TTC549 (cell line): ENCODE measurements around the gene PPP1R27.

Experiments used
- FAIRE-seq: peaks from 2 replicates; lab custom pipeline; 2012; peaks lifted over from hg19 to GRCh38; lab: Jason Lieb, UNC

PPP1R27 gene, protein sequence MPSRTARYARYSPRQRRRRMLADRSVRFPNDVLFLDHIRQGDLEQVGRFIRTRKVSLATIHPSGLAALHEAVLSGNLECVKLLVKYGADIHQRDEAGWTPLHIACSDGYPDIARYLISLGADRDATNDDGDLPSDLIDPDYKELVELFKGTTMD

DNA sequence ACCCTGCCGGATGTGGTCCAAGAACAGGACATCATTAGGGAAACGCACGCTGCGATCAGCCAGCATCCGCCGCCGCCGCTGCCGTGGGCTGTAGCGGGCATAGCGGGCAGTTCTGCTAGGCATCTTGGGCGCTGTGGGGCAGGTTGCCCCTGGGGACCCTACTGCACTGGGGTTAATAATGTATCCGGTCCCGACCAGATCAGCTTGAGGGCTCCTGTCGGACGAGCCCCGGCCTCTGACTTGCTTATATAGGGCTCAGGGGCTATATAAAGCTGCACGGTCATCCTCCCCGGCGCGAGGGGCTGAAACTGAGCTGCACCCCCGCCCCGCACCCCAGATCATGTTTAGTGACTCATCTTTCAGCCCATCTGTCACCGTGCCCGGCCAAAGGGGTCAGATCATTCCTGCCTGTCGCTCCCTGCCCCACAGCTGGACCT is at the start of gene PPP1R27:
Gene PPP1R27 (minus strand): TSS at position 220 of the 437 bp plus-strand sequence. CDS start 97 bp downstream, at position 123.
- no peak for FAIRE-seq

DNA sequence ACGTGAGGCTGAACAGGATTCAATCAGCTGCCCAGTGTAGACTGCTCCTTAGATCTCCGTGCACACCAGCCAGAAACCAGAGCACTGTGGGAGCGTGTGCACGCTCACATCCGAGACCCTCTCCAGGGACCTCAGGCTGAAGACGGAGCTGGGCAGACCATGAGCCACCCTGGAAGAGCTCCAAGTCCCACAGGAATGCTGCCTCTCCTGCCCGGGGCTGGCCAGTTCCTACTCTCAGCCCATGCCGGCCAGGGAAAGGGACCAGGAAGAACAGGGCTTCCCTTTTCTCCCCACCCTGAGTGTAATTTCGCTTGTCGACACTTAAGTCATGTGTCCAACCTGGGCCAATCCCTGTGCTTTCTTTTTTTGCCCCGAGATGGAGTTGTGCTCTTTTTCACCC is 49.7 kb upstream of the PPP1R27 start:
- no peak for FAIRE-seq

DNA sequence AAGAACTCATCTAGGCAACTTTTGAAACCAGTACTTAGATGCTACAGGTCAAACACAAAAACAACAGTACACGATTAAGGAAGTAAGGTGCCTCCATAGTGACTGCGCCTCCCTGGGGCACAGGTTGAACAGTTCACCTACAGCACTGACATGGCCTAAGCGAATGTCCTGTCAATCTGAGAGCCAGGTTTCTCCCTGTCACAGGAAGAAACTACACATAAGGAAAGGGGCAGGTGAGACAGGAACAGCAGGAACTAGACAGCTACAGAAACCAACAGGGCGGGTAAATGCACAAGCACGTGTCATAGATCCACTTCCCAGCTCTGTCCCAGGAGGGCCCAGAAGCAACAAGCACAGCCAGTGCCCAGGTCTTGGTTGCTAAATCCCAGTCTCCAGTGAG is 44.3 kb upstream of the PPP1R27 start:
- no peak for FAIRE-seq

DNA sequence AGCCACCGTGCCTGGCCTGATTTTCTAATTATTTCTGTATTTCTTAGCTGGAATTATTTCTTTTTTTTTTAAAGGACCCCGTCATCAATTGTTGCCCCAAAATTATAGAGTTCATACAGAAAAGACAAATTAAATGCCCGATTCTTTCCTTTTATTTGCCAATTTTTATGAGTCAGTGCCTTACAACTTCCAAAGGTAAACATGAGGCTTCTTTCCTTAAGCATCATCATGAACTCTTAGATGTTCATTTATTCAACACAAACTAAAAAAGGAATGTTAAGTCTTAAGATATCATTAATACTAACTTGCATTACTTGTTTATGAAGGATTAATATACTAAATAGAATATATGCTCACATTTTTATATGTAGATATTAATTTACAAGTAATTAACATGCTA is 43.4 kb upstream of the PPP1R27 start:
- no peak for FAIRE-seq

DNA sequence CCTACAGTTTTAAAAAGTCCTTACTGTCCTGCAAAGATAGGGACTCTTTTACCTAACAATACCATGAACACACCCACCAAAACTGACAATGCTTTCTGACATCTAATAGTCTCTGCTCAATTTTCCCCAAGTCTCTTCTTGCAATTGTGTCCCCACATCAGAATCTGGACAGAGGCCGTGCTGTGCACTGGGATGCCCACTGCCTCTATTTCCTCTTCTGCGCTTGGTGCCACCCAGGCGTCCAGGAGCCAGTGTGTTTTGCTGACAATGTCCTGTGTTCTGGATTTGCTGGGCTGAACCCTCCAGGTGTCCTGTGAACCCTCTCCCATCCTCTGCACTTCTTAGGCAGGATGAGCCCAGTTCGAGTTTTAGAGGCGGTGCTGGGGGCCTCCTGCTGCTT is 42.7 kb upstream of the PPP1R27 start:
- FAIRE-seq: no peak

DNA sequence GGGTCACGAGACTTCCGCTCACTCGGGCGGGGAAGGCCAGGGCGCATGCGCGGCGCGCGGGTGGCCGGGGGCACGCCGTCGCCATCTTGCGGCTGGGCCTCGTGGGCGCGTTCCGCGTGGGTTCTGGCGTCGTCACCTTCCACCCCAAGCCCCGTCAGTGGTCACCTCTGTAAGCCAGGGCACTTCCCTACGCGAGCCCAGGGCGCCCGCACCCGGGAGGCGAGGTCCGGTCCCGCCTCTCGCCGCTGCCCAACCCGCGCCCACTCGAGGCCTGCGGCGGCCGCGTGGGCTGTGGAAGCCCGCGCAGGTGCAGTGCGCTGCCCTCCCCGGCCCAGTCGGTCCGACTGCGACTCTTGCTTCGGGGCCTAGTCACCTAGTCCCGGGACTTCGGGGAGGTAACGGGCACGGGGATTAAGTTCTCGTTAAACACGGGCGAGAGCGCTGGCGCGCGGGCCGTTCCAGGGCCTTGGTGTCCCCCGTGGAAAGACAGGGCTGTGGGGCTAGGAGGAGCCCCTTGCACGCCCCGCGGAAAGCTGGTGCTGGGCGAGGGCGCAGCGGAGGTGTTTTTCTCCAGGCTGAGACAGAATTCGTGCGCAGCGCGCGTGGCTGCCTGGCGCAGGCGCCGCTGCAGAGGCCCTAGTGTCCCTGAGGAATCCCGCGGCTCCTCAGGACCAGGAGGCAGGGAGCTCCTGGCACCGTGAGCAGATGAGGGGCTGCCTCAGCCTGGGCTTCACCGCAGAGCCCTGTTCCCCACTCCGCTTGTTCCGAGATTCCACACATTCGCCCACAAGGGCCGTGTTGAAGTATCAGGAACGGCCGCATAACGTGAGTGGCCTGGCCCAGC is 36.8 kb upstream of the PPP1R27 start:
- no peak for FAIRE-seq

DNA sequence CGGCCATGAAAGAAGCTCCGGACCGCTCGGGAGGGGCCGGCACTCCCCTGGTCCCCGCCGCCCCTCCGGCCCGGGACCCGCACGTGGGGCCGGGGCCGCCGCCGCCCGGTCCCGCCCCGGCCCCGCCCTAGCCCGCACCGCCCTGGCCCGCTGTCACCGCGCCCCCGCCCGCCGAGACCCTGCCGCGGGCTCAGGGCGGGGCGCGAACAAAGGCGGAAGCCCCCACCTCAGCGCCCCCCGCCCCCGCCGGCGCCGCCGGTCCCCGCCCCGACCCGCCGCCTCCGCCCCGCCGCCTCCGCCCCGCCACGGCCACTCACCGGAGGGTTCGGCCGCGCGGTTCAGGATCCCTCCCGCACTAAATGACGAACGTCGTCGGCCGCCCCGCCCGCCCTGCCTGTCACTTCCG is 36.1 kb upstream of the PPP1R27 start, which contains the start of gene ARHGDIA:
Gene ARHGDIA (minus strand): TSS at position 357 of the 406 bp plus-strand sequence. CDS start 1,407 bp downstream, outside the sequence.
- FAIRE-seq: no peak

DNA sequence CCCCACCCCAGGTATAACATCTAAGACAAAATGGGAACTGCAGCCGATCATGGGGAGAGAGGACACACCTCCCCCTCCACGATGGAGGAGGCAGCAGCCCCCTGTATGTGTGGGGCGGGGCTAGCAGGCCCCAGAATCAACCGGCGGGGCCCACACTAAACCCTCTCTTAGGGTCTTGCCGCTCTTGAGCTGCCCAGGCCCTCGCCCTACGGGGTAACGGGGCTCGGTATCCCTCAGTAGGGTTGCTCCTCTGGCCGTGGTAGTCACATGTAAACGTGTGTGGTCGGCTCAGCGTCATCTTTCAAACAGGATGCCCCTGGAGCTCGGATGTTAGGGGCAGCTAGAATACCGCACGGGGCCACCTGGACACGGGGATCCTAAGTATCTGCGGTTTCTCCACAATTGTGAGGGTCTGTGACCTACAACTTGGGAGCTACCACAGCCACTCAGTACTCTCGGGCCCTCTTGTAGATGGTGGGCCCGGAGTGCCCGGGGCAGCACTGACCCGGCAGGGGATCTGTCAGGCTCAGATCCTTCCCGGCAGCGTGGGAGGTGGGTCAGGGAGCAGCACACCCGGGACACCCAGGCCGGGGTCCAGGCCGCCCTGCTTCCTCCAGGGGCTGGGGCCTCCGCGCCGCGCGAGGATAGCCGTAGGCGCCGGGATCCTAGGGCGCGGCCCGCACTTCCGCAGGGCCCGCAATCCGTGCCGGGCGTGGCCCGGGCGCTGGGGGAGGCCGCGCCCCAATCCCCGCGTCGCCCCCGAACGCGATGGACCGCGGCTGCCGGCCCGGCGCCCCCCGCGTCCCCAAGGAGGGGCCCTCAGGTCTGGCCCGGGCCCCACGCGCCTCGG is 35.5 kb upstream of the PPP1R27 start:
- FAIRE-seq: no peak

DNA sequence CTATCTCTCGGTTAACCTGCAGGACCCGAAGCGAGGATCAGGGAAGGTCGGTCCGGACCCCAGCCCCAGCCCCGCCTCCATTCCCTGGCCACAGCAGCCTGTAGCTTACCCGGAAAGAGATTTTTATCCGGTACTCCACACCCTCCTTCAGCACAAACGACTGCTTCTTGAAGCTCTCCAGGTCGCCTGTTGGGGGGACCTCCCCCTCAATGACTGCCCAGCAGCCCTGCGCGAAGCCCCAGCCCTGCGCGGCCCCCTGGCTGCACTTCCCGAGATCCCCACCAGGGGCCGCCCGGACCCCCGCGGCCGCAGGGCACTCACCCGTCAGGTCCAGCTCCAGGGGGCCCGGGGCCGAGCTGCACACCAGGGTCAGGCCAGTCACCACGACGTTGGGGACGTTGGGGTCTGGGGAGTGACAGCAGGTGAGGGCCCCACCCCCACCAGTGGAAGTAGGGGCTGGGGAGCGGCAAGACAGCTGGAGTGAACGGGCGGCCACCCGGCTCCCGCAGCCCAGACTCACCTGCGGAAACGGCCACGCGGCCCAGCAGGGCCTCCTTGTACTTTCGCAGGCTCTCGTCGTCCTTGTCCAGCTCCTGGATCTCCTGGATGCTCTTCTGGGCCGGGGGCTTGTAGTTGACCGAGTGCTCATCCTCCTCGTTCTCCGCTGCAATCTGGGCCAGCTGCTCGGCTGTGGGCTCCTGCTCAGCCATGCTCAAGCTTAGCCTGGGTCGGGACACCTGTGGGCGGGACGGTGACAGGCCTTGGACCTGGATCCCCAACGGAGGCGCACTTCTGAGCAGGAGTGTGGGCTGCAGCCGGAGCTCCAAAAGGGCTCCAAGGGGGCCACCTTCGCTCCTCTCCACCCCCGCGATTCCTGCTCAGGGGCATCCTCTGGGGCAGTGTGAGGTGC is 34.6 kb upstream of the PPP1R27 start:
- no peak for FAIRE-seq

DNA sequence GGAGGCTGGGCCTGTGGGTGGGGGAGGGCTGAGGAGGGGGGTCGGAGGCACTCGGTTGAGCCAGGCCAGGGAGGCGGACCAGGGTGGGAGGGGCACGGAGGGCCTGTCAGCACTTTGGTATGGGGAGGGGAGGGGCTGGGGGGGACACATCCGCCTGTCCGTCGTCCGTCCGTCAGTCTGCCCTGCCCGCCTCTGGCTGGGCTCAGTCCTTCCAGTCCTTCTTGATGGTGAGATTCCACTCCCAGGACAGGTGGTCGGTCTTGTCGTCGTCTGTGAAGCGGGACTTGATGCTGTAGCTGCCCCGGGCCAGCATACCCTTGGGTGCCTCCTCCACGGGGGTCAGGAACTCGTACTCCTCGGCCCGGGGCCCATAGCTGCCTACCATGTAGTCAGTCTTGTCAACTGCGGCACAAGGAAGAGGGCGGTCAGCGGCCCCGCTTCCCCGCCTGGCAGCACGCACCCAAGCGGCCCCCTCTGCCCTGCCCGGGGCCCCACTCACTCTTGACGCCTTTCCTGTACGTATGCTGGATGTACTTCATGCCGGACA is 33.9 kb upstream of the PPP1R27 start:
- no peak for FAIRE-seq

DNA sequence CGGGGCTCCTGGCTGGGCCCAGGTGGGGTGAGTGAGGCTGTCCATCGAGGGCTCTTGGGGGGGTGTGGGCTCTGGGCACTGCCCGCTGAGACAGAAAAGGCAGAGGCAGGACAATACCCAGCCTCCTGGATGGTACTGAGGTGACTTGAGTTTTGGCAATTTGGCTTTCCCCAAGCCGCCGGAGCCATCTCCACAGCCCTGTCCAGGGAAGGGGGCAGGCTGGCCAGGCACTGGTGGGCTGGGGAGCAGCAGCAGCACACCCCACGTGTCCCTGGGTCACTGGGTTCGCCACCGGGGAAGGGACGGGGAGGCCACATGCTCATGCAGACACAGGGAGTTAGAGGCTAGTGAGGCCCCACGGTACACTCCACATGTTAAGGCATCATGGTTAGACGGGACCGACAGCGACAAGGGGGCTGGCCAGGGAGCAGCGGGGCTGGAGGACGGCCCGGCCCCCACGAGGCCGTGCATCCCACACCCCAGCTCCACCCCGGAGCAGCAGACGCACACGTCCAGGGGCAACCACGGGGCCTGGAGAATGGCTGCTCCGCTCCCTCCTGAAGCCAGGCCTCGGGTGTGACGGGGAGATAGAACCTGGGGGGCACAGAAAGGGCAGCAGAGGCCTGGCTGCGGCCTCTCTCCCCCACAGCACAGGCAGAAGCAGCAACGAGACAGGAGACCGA is 33.3 kb upstream of the PPP1R27 start:
- FAIRE-seq: no peak

DNA sequence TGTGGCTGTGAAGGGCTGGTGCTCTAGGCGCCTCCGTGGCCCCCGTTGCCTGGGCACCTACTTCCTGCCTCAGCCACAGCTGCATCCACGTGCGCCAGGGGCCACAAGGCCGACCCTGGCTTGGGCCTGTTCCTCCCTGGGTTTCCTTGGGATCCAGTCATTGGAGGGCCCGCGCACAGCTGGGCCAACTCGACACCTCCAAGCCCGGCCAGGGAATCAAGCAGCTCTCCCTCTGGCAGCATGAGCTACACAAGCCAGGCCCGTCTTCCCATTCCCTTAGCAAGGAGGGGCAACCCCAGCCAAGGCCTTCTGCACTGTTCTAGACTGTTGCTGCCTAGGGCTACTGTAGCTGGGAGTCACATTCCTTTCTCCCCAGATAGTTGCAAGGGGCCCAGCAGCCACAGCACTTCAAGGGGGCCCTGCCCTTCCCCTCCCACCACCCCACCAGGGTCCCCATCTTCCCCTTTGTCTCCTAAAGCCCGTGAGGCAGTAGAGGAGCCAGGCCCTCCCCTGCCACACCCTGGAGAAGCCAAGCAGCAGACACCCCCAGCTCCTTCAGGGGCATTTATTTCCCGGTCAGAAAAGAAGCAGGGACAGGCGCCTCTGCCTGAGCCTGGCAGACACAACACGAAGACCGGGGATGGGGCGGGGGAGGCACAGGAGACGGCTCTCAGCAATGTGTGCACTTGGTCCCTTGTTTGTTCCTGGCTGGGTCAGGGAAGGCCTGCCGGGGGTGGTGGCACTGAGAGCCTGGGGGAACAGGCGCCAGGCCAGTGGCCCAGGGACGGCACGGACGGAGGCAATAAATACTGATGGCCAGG is 32.5 kb upstream of the PPP1R27 start:
- FAIRE-seq: no peak

DNA sequence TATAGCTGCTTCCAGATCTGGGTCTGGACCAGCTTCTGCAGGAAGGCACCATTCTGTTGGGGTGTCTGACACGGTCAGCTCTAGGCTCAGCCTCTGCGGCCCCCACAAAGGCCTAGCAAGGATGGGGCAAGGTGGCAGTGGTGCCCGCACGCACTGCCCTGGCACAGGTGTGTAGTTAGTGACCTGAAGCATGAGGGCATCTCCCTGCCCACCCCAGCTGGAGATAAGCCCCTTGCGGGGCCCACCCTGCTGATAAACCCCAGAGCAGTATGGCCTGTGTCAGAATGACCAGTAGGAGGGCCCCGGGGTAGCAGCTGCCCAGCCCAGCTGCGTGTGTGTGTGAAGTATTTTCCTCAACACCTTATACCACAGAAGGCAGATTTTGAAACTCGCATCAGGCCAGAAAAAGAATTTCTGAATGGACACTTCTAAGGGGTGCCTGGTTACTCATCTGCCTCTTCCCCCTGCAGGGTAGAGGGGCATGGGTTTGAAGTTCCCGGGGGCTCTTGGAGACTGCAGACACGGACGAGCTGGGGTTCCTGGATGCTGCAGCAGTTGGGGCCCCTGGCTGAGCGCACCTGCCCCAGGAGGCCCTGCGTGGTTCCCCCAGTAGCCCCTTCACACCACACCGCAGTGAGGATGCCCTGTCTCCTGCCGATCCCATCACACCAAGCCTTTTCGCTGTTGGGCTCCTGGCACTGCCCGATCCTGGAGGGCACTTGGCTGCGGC is 31.8 kb upstream of the PPP1R27 start:
- FAIRE-seq: no peak

DNA sequence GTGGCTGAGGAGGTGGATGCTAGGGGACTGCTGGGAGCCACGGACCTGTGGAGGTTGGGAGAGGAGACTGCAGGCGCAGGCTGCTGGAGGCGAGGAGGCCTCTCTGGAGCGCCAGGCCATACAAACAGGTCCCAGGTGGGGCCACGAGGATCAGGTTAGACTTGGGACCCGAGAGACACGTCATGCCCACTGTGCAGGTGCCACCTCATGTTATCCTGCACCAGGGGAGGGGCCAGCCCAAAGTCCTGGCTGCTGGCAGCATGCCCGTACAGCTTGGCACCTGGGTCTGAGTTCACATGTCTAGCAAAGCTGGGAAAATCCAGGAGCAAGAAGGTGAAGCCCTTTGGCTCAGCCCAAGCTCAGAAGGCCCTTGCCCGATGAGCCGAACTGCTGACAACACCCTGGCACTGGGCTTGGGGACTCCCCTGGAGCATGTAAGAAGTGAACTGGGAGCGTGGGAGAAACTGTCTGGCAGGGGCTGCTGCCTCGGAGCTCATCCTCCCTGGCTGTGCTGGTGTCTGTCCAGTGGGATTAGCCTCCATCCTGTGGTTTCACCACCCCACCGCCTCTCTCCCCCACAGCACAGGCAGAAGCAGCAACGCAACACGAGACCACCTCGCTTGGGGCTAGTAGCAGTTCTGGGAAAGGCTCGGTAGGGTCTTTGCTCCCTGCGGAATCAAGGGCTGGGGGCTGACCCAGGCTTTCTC is 31.0 kb upstream of the PPP1R27 start:
- FAIRE-seq: no peak

DNA sequence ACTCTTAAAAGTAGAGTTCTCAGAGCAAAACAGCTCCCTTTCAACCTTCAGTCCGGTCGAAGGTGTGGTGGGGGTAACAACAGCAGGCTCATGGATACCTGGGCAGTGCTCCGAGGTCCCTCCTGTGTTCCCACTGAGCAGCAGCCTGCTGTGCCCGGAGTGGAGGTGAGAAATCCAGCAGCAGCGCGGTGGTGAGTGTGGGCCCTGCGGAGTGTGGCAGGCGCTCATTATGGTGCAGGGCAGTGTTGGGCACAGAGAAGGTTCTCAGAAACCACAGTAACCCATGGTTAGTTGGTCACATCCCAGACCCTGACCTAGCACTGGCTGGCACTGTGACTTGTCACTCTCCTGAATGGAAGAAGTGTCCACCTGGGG is 30.5 kb upstream of the PPP1R27 start:
- FAIRE-seq: no peak

DNA sequence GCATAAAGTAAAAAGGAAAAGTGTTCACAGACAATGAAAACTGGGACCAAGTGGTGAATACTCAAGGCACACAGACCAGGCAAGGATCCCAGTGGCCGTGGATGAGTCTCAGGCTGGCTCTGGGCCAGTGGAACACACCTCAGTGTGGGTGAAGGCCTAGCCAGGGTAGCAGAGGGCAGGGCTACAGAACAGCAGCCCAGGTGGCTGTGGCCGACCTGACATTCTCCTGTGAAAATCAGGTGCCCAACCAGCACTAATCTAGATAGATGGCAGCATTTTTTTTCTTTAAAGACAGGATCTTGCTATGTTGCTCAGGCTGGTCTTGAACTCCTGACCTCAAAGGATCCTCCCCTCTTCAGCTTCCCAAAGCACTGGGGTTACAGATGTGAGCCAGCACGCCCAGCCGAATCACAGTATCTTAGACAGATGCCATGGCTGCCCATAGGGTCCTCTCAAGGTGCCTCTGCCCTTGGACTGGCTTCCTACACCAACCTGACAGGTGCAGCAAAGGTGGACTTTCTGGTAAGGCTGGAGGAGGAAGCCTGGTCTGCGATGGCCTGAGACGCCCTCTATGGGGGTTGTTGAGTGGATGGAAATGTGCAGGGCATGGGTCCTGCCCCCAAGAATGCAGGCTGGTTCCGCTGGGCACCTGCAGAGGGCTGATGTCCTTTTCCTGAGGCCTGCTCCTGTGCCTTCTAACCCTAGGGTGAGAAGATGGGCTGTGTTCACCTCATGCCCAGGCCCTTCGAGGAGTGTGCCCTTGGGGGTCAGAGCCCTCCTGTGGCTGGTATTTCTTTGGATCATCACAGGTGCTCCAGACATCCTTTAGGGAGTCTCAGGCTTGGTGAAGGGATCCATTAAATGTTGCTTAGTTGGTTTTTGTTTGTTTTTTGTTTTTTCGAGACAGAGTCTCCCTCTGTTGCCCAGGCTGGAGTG is 29.3 kb upstream of the PPP1R27 start:
- FAIRE-seq: no peak

DNA sequence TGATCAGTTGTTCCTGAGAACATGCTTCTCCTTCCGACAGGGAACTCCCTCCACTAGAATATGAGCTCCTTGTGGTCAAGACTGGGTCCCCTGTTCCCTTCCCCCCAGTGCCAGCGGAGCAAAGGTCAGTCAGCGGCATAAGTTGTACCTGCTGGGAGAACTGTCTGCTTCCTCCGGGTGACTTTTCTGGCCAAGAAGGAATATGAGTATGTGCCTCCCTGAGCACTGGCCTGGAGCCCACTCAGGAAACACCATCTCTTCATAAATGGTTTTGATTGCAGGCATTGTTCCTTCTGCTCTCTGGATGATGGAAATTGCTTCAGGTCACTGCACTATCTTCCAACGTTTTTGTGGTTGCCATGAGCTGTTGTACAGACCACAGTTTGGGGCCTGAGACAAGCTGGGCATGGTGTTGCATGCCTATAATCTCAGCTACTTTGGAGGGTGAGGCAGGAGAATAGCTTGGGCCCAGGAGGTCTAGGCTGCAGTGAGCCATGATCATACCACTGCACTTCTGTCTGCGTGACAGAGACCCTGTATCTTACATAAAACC is 28.3 kb upstream of the PPP1R27 start:
- FAIRE-seq: no peak
